Fibroblast of mammary gland (primary cell): ENCODE results near the gene KLF17.
A peak's percentile ranks its signal among the peaks of the same experiment; 100 is the strongest.

Experiments
- DNase-seq: peaks from one replicate; pipeline ENCODE4 v3.0.0-alpha.2; 2010; ENCODE audit warnings: low read depth
- H3K4me3 ChIP-seq: 2 replicates; pipeline ENCODE4 v1.5.1; 2011; ENCODE audit warnings: low read depth, mild to moderate bottlenecking, low read length, moderate library complexity; ENCODE audit not compliant: control insufficient read depth
- CTCF ChIP-seq: conservative IDR thresholded peaks from 2 replicates; pipeline ENCODE4 v1.5.1; 2011; ENCODE audit warnings: low read depth, low read length, inconsistent platforms; ENCODE audit not compliant: control insufficient read depth, insufficient read depth

KLF17 gene

GRCh38 chr1:44076066-44076465, 42.6 kb upstream of the KLF17 start:
- peak; percentile 9 for DNase-seq
- TF ChIP-seq CTCF = no peak
- H3K4me3 ChIP-seq = no peak overlapping the region

DNA sequence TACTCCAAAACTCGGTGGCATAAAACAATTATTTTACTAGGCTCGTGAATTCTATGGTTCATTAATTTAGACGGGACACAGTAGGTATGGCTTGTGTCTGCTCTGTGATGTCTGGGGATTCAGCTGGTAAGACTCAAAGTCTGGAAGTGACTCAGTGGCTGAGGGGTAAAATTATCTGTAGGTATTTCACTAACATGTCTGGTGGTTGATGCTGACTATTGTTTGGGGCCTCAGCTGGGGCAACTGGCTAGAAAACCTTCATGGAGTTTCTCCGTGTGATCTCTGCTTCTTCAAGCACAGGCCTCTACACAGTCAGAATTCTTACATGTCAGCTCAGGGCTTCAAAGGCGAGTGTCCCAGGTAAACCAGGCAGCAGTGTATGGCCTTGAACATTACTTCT, 41.2 kb upstream of the KLF17 start:
- no peak for TF ChIP-seq CTCF
- no peak overlapping the region for H3K4me3 ChIP-seq
- no peak for DNase-seq

GRCh38 chr1:44078104-44078503, 40.5 kb upstream of the KLF17 start:
- H3K4me3 ChIP-seq = no peak overlapping the region
- no peak for TF ChIP-seq CTCF
- DNase-seq = no peak

- no peak overlapping the region for H3K4me3 ChIP-seq
- TF ChIP-seq CTCF = no peak
- no peak for DNase-seq
These were observed 39.1 kb upstream of the KLF17 start for GRCh38 chr1:44079566-44079965.

GRCh38 chr1:44084998-44085675, 33.5 kb upstream of the KLF17 start:
- DNase-seq = peak; percentile 87
- no peak for TF ChIP-seq CTCF
- no peak overlapping the region for H3K4me3 ChIP-seq

DNA sequence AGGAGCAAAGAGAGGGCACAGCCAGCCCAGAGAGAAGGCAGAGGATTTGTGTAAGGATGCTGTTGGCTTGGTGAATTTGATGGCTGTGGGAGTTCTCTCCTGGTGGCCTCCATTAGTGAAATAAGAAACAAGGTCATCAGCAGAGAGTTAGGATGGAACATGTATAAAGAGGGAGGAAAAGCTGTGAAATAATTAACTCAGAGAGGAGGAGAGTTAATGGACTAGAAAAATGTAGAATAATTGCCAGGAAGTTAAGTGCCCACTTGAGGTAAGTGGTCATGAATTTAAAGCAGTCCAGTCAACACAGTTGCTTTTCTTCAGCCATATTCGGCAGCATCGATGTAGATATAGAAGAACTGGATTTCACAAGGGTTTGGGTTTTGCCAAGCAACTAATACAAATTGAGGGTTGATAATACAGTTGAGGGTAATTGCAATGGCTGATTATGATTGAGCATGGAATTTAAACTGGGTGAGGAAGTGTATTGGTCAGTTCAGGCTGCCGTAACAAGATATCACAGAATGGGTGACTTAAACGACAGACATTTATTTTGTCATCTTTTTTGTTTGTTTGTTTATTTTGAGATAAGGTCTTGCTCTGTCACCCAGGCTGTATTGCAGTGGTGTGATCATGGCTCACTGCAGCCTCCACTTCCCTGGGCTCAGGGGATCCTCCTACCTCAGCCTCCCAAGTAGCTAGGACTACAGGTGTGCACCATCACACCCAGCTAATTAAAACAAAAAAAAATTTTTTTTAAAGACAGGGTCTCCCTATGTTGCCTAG, 31.7 kb upstream of the KLF17 start:
- TF ChIP-seq CTCF = no peak
- DNase-seq = no peak
- H3K4me3 ChIP-seq = no peak overlapping the region
